Activated CD4-positive, alpha-beta T cell treated with anti-CD3 and anti-CD28 coated beads, Interleukin-2, amount 10 ng/mL, durations not matched to agents 24 days and 14 days (primary cell): ENCODE data around the gene PLAC1. TPM values are rescaled to one million over a fixed set of nuclear protein-coding genes. Genes with fewer than 3 reads are reported as not detected.

Experiments used
- DNase-seq: peaks from one replicate; pipeline ENCODE4 v3.0.0; 2022
- H3K27ac Mint-ChIP-seq: one replicate; pipeline ENCODE4 v1.8.0; 2022; ENCODE audit warnings: mild to moderate bottlenecking, mixed read lengths
- H3K27me3 Mint-ChIP-seq: one replicate; pipeline ENCODE4 v1.8.0; 2022; ENCODE audit warnings: mixed read lengths
- H3K36me3 Mint-ChIP-seq: one replicate; pipeline ENCODE4 v1.8.0; 2022; ENCODE audit warnings: low read depth, mild to moderate bottlenecking, mixed read lengths
- H3K4me1 Mint-ChIP-seq: one replicate; pipeline ENCODE4 v1.8.0; 2021; ENCODE audit warnings: mixed read lengths
- H3K4me3 Mint-ChIP-seq: one replicate; pipeline ENCODE4 v1.8.0; 2022; ENCODE audit warnings: mild to moderate bottlenecking, moderate library complexity, mixed read lengths
- H3K9me3 Mint-ChIP-seq: one replicate; pipeline ENCODE4 v1.8.0; 2021; ENCODE audit warnings: mixed read lengths
- intact Hi-C: fragments of 100-400 bp; cut with micrococcal nuclease; formaldehyde crosslinking; loops from one replicate; pipeline ENCODE4 v1.15.1; 2023
- total RNA-seq: library from RNA; stranded (reverse); gene quantifications from 2 replicates; pipeline ENCODE4 v1.2.3, GENCODE V29; 2022

The PLAC1 gene
- total RNA-seq, 1 donor from 2014 or later: not detected

- Mint-ChIP-seq H3K9me3 (peaks cover 3% of the 10 kb centered on the region), H3K27me3 (peaks cover 1% of the 10 kb centered on the region), H3K4me3 (no peak overlapping the region), H3K4me1 (peaks cover 4% of the 10 kb centered on the region), H3K27ac (no peak overlapping the region), H3K36me3 (no peaks in the 10 kb centered on the region)
- intact Hi-C loops: no loop called here
- no peak for DNase-seq
Observed at GRCh38 chrX:134632355-134632754, 25.9 kb downstream of the PLAC1 start.

- H3K27ac Mint-ChIP-seq: no peak overlapping the region
- no peak overlapping the region for H3K4me3 Mint-ChIP-seq
- intact Hi-C loops: no loop called here
Observed at GRCh38 chrX:134631426-134632346, 26.6 kb downstream of the PLAC1 start.

GRCh38 chrX:134628663-134629062 lies 29.6 kb downstream of the PLAC1 start:
- no peaks in the 10 kb centered on the region for H3K4me1 Mint-ChIP-seq
- H3K27me3 Mint-ChIP-seq: peaks cover 1% of the 10 kb centered on the region
- H3K9me3 Mint-ChIP-seq: no peaks in the 10 kb centered on the region
- H3K27ac Mint-ChIP-seq: no peak overlapping the region
- intact Hi-C loops: no loop called here
- DNase-seq: no peak
- no peaks in the 10 kb centered on the region for H3K36me3 Mint-ChIP-seq
- no peak overlapping the region for H3K4me3 Mint-ChIP-seq

More at GRCh38 chrX:134631426-134632346, 26.6 kb downstream of the PLAC1 start:
- H3K27me3 Mint-ChIP-seq: peaks cover 1% of the 10 kb centered on the region
- H3K9me3 Mint-ChIP-seq: peaks cover 3% of the 10 kb centered on the region
- peaks cover 4% of the 10 kb centered on the region for H3K4me1 Mint-ChIP-seq
- H3K36me3 Mint-ChIP-seq: no peaks in the 10 kb centered on the region
- no peak for DNase-seq

GRCh38 chrX:134626434-134626833 lies 31.8 kb downstream of the PLAC1 start:
- no peak for DNase-seq
- Mint-ChIP-seq H3K27me3 (peaks cover 1% of the 10 kb centered on the region), H3K36me3 (no peaks in the 10 kb centered on the region), H3K9me3 (peaks cover 3% of the 10 kb centered on the region), H3K27ac (no peak overlapping the region), H3K4me3 (no peak overlapping the region), H3K4me1 (peaks cover 9% of the 10 kb centered on the region)
- intact Hi-C loops: no loop called here

- H3K9me3 Mint-ChIP-seq: peaks cover 3% of the 10 kb centered on the region
- DNase-seq: no peak
- intact Hi-C loops: no loop called here
- H3K4me1 Mint-ChIP-seq: peaks cover 11% of the 10 kb centered on the region
- peaks cover 1% of the 10 kb centered on the region for H3K27me3 Mint-ChIP-seq
- no peaks in the 10 kb centered on the region for H3K36me3 Mint-ChIP-seq
- no peak overlapping the region for H3K4me3 Mint-ChIP-seq
- H3K27ac Mint-ChIP-seq: no peak overlapping the region
Observed at GRCh38 chrX:134625315-134625718, 33.0 kb downstream of the PLAC1 start.

GRCh38 chrX:134624046-134624430 lies 34.2 kb downstream of the PLAC1 start:
- peaks cover 2% of the 10 kb centered on the region for H3K27me3 Mint-ChIP-seq

GRCh38 chrX:134623293-134624045 lies 34.8 kb downstream of the PLAC1 start:
- H3K36me3 Mint-ChIP-seq: no peaks in the 10 kb centered on the region
- H3K27ac Mint-ChIP-seq: no peak overlapping the region
- DNase-seq: no peak
- no peak overlapping the region for H3K4me3 Mint-ChIP-seq
- intact Hi-C loops: loop anchor here (2.0 to 5.0 kb wide), 2 partner anchors 31 to 94 kb away; no protein-coding TSS in a partner anchor
- peaks cover 3% of the 10 kb centered on the region for H3K9me3 Mint-ChIP-seq
- peaks cover 3% of the 10 kb centered on the region for H3K27me3 Mint-ChIP-seq
- H3K4me1 Mint-ChIP-seq: peaks cover 11% of the 10 kb centered on the region

More at GRCh38 chrX:134624046-134624430, 34.2 kb downstream of the PLAC1 start:
- Mint-ChIP-seq H3K4me3 (no peak overlapping the region), H3K4me1 (peaks cover 11% of the 10 kb centered on the region), H3K9me3 (peaks cover 3% of the 10 kb centered on the region), H3K27ac (no peak overlapping the region), H3K36me3 (no peaks in the 10 kb centered on the region)
- intact Hi-C loops: loop anchor here (5.0 kb wide), 1 partner anchor 93 kb away; no protein-coding TSS in a partner anchor
- DNase-seq: no peak

- H3K4me1 Mint-ChIP-seq: peaks cover 11% of the 10 kb centered on the region
- H3K27ac Mint-ChIP-seq: no peak overlapping the region
- intact Hi-C loops: loop anchor here (1.0 to 5.0 kb wide), 3 partner anchors 23 to 95 kb away; no protein-coding TSS in a partner anchor
- H3K27me3 Mint-ChIP-seq: peaks cover 3% of the 10 kb centered on the region
- DNase-seq: no peak
- H3K36me3 Mint-ChIP-seq: no peaks in the 10 kb centered on the region
- H3K4me3 Mint-ChIP-seq: peak overlapping the region; percentile 6
- H3K9me3 Mint-ChIP-seq: peaks cover 3% of the 10 kb centered on the region
Observed at GRCh38 chrX:134622813-134623185, 35.5 kb downstream of the PLAC1 start.

GRCh38 chrX:134622056-134622812 lies 36.0 kb downstream of the PLAC1 start:
- intact Hi-C loops: loop anchor here (1.0 to 5.0 kb wide), 3 partner anchors 23 to 95 kb away; no protein-coding TSS in a partner anchor
- H3K9me3 Mint-ChIP-seq: peaks cover 3% of the 10 kb centered on the region
- peaks cover 3% of the 10 kb centered on the region for H3K27me3 Mint-ChIP-seq
- peak overlapping the region; percentile 25 for H3K27ac Mint-ChIP-seq
- peaks cover 11% of the 10 kb centered on the region for H3K4me1 Mint-ChIP-seq
- H3K4me3 Mint-ChIP-seq: no peak overlapping the region
- DNase-seq: peak; percentile 64
- no peaks in the 10 kb centered on the region for H3K36me3 Mint-ChIP-seq

- Mint-ChIP-seq H3K4me1 (peaks cover 11% of the 10 kb centered on the region), H3K27me3 (peaks cover 2% of the 10 kb centered on the region), H3K27ac (no peak overlapping the region), H3K36me3 (no peaks in the 10 kb centered on the region), H3K4me3 (no peak overlapping the region), H3K9me3 (peaks cover 3% of the 10 kb centered on the region)
- DNase-seq: no peak
- intact Hi-C loops: loop anchor here (5.0 kb wide), 1 partner anchor 97 kb away; no protein-coding TSS in a partner anchor
Observed at GRCh38 chrX:134619838-134620237, 38.4 kb downstream of the PLAC1 start.

GRCh38 chrX:134613396-134613795 lies 44.9 kb downstream of the PLAC1 start:
- intact Hi-C loops: no loop called here
- DNase-seq: no peak
- Mint-ChIP-seq H3K4me3 (no peak overlapping the region), H3K4me1 (no peaks in the 10 kb centered on the region), H3K27ac (no peak overlapping the region), H3K27me3 (peaks cover 2% of the 10 kb centered on the region), H3K36me3 (no peaks in the 10 kb centered on the region), H3K9me3 (no peaks in the 10 kb centered on the region)

GRCh38 chrX:134608153-134608552 lies 50.1 kb downstream of the PLAC1 start:
- H3K27ac Mint-ChIP-seq: no peak overlapping the region
- H3K36me3 Mint-ChIP-seq: no peaks in the 10 kb centered on the region
- intact Hi-C loops: no loop called here
- H3K4me1 Mint-ChIP-seq: no peaks in the 10 kb centered on the region
- no peaks in the 10 kb centered on the region for H3K9me3 Mint-ChIP-seq
- no peak for DNase-seq
- no peaks in the 10 kb centered on the region for H3K27me3 Mint-ChIP-seq
- no peak overlapping the region for H3K4me3 Mint-ChIP-seq

- no peak overlapping the region for H3K4me3 Mint-ChIP-seq
- DNase-seq: no peak
- no peak overlapping the region for H3K27ac Mint-ChIP-seq
- intact Hi-C loops: no loop called here
- H3K9me3 Mint-ChIP-seq: no peaks in the 10 kb centered on the region
- H3K36me3 Mint-ChIP-seq: no peaks in the 10 kb centered on the region
- H3K4me1 Mint-ChIP-seq: no peaks in the 10 kb centered on the region
- H3K27me3 Mint-ChIP-seq: no peaks in the 10 kb centered on the region
Observed at GRCh38 chrX:134607523-134607922, 50.7 kb downstream of the PLAC1 start.
